Measurements from ENCODE around the gene RAB26. TPM values are rescaled to one million over a fixed set of nuclear protein-coding genes. Genes with fewer than 3 reads are reported as not detected.

Gene RAB26
- polyA plus RNA-seq, 1 donor from 2014 or later = 4.9 TPM

DNA sequence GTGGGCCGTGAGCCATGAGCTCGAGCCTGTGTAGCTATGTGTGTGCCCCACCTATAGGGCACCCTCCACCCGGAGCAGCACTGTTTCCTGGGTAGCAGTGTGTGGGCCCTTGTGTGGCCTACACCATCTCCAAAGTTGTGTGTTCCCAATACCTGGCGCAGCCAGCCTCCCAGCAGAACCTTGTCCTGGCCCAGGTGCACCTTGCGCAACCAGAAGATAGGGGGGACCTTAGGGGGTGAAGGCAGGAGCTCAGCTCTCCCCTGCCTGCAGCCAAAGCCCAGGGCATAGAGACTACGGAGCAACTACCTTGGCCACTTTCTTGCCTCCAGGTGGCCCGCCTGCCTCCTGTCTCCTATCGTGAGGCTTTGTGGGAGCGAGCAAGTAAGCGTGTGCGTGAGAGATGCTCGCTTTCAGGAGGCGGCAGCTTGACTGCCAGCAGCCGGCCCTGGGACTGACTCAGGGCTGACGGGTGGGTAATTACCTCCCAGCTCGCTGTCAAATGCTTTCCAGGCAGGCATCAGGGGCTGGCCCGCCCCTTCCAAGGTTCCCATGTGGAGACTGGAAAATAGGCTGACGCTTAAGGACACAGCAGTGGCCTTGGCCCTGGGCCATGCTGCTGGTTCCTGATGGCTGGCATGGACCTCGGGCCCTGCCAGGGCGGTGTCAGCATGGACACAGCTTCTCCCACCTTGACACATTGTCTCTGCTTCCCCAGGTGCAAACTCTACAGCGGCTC is 26.1 kb downstream of the RAB26 start:
- H3K27me3 ChIP-seq (ENCODE audit: insufficient read depth, low read depth, low read length) = no peaks in the 10 kb centered on the region
- H2AFZ ChIP-seq (ENCODE audit: low read depth, low read length) = no peak overlapping the region
- H3K36me3 ChIP-seq (ENCODE audit: insufficient read depth, low read length) = no peaks in the 10 kb centered on the region
- H4K20me1 ChIP-seq (ENCODE audit: insufficient read depth) = no peaks in the 10 kb centered on the region
- H3K79me2 ChIP-seq (replicated peaks; ENCODE audit: insufficient read depth, low read length) = no peaks in the 10 kb centered on the region
- peak overlapping the region; percentile 45 for H3K9ac ChIP-seq (ENCODE audit: low read length)
- no peaks in the 10 kb centered on the region for H3F3A ChIP-seq (ENCODE audit: insufficient read depth, low read length, poor library complexity, severe bottlenecking)
- H3K4me2 ChIP-seq (ENCODE audit: low read length) = no peak overlapping the region
- H3K4me3 ChIP-seq (ENCODE audit: low read length) = peak overlapping the region; percentile 46
- H3K27ac ChIP-seq (ENCODE audit: low read length) = peak overlapping the region; percentile 69
- TF ChIP-seq EP300 (conservative IDR thresholded peaks at IDR 0.05; ENCODE audit: poor library complexity, severe bottlenecking) = peak; percentile 57
- TF ChIP-seq, protein P1, sequence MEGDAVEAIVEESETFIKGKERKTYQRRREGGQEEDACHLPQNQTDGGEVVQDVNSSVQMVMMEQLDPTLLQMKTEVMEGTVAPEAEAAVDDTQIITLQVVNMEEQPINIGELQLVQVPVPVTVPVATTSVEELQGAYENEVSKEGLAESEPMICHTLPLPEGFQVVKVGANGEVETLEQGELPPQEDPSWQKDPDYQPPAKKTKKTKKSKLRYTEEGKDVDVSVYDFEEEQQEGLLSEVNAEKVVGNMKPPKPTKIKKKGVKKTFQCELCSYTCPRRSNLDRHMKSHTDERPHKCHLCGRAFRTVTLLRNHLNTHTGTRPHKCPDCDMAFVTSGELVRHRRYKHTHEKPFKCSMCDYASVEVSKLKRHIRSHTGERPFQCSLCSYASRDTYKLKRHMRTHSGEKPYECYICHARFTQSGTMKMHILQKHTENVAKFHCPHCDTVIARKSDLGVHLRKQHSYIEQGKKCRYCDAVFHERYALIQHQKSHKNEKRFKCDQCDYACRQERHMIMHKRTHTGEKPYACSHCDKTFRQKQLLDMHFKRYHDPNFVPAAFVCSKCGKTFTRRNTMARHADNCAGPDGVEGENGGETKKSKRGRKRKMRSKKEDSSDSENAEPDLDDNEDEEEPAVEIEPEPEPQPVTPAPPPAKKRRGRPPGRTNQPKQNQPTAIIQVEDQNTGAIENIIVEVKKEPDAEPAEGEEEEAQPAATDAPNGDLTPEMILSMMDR (IDR thresholded peaks at IDR 0.05; ENCODE audit: poor library complexity, severe bottlenecking) = peak; percentile 40
- peak; percentile 59 for TF ChIP-seq POLR2AphosphoS5 (IDR thresholded peaks at IDR 0.05)
- peak; percentile 8 for TF ChIP-seq SMC3 (conservative IDR thresholded peaks at IDR 0.05; ENCODE audit: poor library complexity)
- TF ChIP-seq RAD21 (conservative IDR thresholded peaks at IDR 0.05) = no peak
- TF ChIP-seq TAF1 (IDR thresholded peaks at IDR 0.05; ENCODE audit: low read depth) = no peak
- H3K9me3 ChIP-seq (ENCODE audit: low read length) = no peaks in the 10 kb centered on the region
- no peaks in the 10 kb centered on the region for H3K9me2 ChIP-seq (ENCODE audit: insufficient read depth, low read length)

DNA sequence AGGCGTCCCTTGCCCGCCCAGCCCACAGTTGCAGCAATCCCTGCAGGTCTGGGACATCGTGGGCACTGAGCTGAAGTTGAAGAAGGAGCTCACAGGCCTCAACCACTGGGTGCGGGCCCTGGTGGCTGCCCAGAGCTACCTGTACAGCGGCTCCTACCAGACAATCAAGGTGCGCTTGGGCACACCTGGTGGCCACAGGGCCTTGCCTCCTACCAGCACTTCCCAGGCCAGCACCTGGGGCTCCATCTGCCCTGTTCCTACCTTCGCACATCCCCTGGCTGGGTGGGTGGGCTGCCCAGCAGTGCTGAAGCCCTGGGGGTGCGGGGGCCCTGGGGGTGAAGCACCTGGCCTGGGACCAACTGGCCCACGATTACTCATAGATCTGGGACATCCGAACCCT is 27.0 kb downstream of the RAB26 start:
- no peaks in the 10 kb centered on the region for H3K36me3 ChIP-seq (ENCODE audit: insufficient read depth, low read length)
- H3K9me3 ChIP-seq (ENCODE audit: low read length) = no peaks in the 10 kb centered on the region
- H3K9ac ChIP-seq (ENCODE audit: low read length) = peak overlapping the region; percentile 45
- H3K9me2 ChIP-seq (ENCODE audit: insufficient read depth, low read length) = no peaks in the 10 kb centered on the region
- no peaks in the 10 kb centered on the region for H4K20me1 ChIP-seq (ENCODE audit: insufficient read depth)
- no peak overlapping the region for H3K4me2 ChIP-seq (ENCODE audit: low read length)
- no peaks in the 10 kb centered on the region for H3K79me2 ChIP-seq (replicated peaks; ENCODE audit: insufficient read depth, low read length)
- H3K4me3 ChIP-seq (ENCODE audit: low read length) = no peak overlapping the region
- H3K27me3 ChIP-seq (ENCODE audit: insufficient read depth, low read depth, low read length) = no peaks in the 10 kb centered on the region
- no peaks in the 10 kb centered on the region for H3F3A ChIP-seq (ENCODE audit: insufficient read depth, low read length, poor library complexity, severe bottlenecking)
- H3K27ac ChIP-seq (ENCODE audit: low read length) = peak overlapping the region; percentile 69
- TF ChIP-seq RAD21 (conservative IDR thresholded peaks at IDR 0.05) (no peak), SMC3 (conservative IDR thresholded peaks at IDR 0.05; ENCODE audit: poor library complexity) (no peak), EZH2 (IDR thresholded peaks at IDR 0.05; ENCODE audit: borderline replicate concordance, insufficient read depth, low read length, poor library complexity, severe bottlenecking) (no peak), POLR2AphosphoS5 (IDR thresholded peaks at IDR 0.05) (no peak), EP300 (conservative IDR thresholded peaks at IDR 0.05; ENCODE audit: poor library complexity, severe bottlenecking) (no peak), TAF1 (IDR thresholded peaks at IDR 0.05; ENCODE audit: low read depth) (no peak), MXI1 (conservative IDR thresholded peaks at IDR 0.05; ENCODE audit: poor library complexity, severe bottlenecking) (no peak)
- TF ChIP-seq, protein P2, sequence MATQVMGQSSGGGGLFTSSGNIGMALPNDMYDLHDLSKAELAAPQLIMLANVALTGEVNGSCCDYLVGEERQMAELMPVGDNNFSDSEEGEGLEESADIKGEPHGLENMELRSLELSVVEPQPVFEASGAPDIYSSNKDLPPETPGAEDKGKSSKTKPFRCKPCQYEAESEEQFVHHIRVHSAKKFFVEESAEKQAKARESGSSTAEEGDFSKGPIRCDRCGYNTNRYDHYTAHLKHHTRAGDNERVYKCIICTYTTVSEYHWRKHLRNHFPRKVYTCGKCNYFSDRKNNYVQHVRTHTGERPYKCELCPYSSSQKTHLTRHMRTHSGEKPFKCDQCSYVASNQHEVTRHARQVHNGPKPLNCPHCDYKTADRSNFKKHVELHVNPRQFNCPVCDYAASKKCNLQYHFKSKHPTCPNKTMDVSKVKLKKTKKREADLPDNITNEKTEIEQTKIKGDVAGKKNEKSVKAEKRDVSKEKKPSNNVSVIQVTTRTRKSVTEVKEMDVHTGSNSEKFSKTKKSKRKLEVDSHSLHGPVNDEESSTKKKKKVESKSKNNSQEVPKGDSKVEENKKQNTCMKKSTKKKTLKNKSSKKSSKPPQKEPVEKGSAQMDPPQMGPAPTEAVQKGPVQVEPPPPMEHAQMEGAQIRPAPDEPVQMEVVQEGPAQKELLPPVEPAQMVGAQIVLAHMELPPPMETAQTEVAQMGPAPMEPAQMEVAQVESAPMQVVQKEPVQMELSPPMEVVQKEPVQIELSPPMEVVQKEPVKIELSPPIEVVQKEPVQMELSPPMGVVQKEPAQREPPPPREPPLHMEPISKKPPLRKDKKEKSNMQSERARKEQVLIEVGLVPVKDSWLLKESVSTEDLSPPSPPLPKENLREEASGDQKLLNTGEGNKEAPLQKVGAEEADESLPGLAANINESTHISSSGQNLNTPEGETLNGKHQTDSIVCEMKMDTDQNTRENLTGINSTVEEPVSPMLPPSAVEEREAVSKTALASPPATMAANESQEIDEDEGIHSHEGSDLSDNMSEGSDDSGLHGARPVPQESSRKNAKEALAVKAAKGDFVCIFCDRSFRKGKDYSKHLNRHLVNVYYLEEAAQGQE (IDR thresholded peaks at IDR 0.05; ENCODE audit: borderline replicate concordance) = no peak
- TF ChIP-seq, protein P1 (IDR thresholded peaks at IDR 0.05; ENCODE audit: poor library complexity, severe bottlenecking) = no peak
- H2AFZ ChIP-seq (ENCODE audit: low read depth, low read length) = no peak overlapping the region
